Right lobe of liver (tissue), 4 donors: ENCODE measurements around the gene TXNIP.

ENCODE experiments used
- CTCF ChIP-seq, 4 donors: fragments of 200-600 bp in 3 of 4; fragments of 450-650 bp in 1 of 4; IDR thresholded peaks; one replicate each; pipeline versions ENCODE4 v1.5.1 to v1.8.0; 2016 to 2022; ENCODE audit warnings: antibody characterized with exemption in 4 of 4, mild to moderate bottlenecking in 2 of 4
- POLR2A ChIP-seq: fragments of 450-650 bp; IDR thresholded peaks from one replicate; pipeline ENCODE4 v1.6.1; 2017; ENCODE audit warnings: antibody characterized with exemption, mild to moderate bottlenecking
- donor health status: DM: no; HTN: no; CAD: no.
- donor health status: DM: no; HTN: no; CAD: no.
- donor health status: DM: no; HTN: yes; CAD: no.

- no peak for TF ChIP-seq CTCF (IDR thresholded peaks at IDR 0.05)
- TF ChIP-seq POLR2A: no peak
Measured at GRCh38 chr1:145995964-145996432, 381 bp downstream of the TXNIP start.
